ENCODE data around the gene NDUFS3. TPM values are rescaled to one million over a fixed set of nuclear protein-coding genes. Genes with fewer than 3 reads are reported as not detected.

Gene NDUFS3
- total and polyA plus RNA-seq, 2 of the 13 experiments (the other 11 are each of a cell fraction or from before 2014, with no cell fraction given) = 151 to 184 TPM

Small RNA genes within 50 kb of the gene (small RNA-seq; reads per million reads assigned to genes)
- gene RN7SL652P (ENCODE audit: insufficient read depth in 2 of 3, insufficient read length in 3 of 3, low read depth in 2 of 3, low replicate concordance in 1 of 3) (0 reads per million in 3 experiments), gene RNU5E-10P (ENCODE audit: insufficient read depth in 2 of 3, insufficient read length in 3 of 3, low read depth in 2 of 3, low replicate concordance in 1 of 3) (0 reads per million in 3 experiments)

Other genes with a start within 250 kb of the NDUFS3 start
- not detected in 2 replicates for gene MYBPC3, start 226.4 kb upstream of the NDUFS3 start, total RNA-seq (2016; rRNA removed; fragmentation: Illumina TruSeq; extraction: Trizol)
- 0.01 TPM in 1 of 2 replicates, not detected in the other for gene MYBPC3, start 226.4 kb upstream of the NDUFS3 start, polyA plus RNA-seq (2011; rRNA removed)
- not detected in 2 replicates for gene SPI1, start 200.5 kb upstream of the NDUFS3 start, total RNA-seq (2016; rRNA removed; fragmentation: Illumina TruSeq; extraction: Trizol)
- not detected in 2 replicates for gene SPI1, start 200.5 kb upstream of the NDUFS3 start, polyA plus RNA-seq (2011; rRNA removed)
- gene SLC39A13, start 170.5 kb upstream of the NDUFS3 start, total RNA-seq (2016; rRNA removed; fragmentation: Illumina TruSeq; extraction: Trizol) = 7.2 and 15.3 TPM in 2 replicates
- 30.5 and 40.7 TPM in 2 replicates for gene SLC39A13, start 170.5 kb upstream of the NDUFS3 start, polyA plus RNA-seq (2011; rRNA removed)
- gene PSMC3, start 152.6 kb upstream of the NDUFS3 start, total RNA-seq (2016; rRNA removed; fragmentation: Illumina TruSeq; extraction: Trizol) = 214 and 279 TPM in 2 replicates
- gene PSMC3, start 152.6 kb upstream of the NDUFS3 start, polyA plus RNA-seq (2011; rRNA removed) = 66.7 and 75.8 TPM in 2 replicates
- 0.60 and 1.2 TPM in 2 replicates for gene RAPSN, start 129.9 kb upstream of the NDUFS3 start, total RNA-seq (2016; rRNA removed; fragmentation: Illumina TruSeq; extraction: Trizol)
- 0.15 and 0.40 TPM in 2 replicates for gene RAPSN, start 129.9 kb upstream of the NDUFS3 start, polyA plus RNA-seq (2011; rRNA removed)
- 80.1 and 93.4 TPM in 2 replicates for gene CELF1, start 25.9 kb upstream of the NDUFS3 start, total RNA-seq (2016; rRNA removed; fragmentation: Illumina TruSeq; extraction: Trizol)
- gene CELF1, start 25.9 kb upstream of the NDUFS3 start, polyA plus RNA-seq (2011; rRNA removed) = 69.0 and 70.4 TPM in 2 replicates
- 91.5 and 129 TPM in 2 replicates for gene PTPMT1, start 13.5 kb upstream of the NDUFS3 start, total RNA-seq (2016; rRNA removed; fragmentation: Illumina TruSeq; extraction: Trizol)
- 55.6 and 59.4 TPM in 2 replicates for gene PTPMT1, start 13.5 kb upstream of the NDUFS3 start, polyA plus RNA-seq (2011; rRNA removed)
- 12.8 and 16.3 TPM in 2 replicates for gene KBTBD4, start 104 bp upstream of the NDUFS3 start, total RNA-seq (2016; rRNA removed; fragmentation: Illumina TruSeq; extraction: Trizol)
- gene KBTBD4, start 104 bp upstream of the NDUFS3 start, polyA plus RNA-seq (2011; rRNA removed) = 8.5 and 10.4 TPM in 2 replicates
- gene FAM180B, start 7.6 kb downstream of the NDUFS3 start, total RNA-seq (2016; rRNA removed; fragmentation: Illumina TruSeq; extraction: Trizol) = 0.40 and 0.42 TPM in 2 replicates
- 0.72 and 1.0 TPM in 2 replicates for gene FAM180B, start 7.6 kb downstream of the NDUFS3 start, polyA plus RNA-seq (2011; rRNA removed)
- not detected in 2 replicates for gene C1QTNF4, start 15.3 kb downstream of the NDUFS3 start, total RNA-seq (2016; rRNA removed; fragmentation: Illumina TruSeq; extraction: Trizol)
- 0.07 TPM in 1 of 2 replicates, not detected in the other for gene C1QTNF4, start 15.3 kb downstream of the NDUFS3 start, polyA plus RNA-seq (2011; rRNA removed)
- gene MTCH2, start 63.5 kb downstream of the NDUFS3 start, total RNA-seq (2016; rRNA removed; fragmentation: Illumina TruSeq; extraction: Trizol) = 272 and 373 TPM in 2 replicates
- 81.2 and 112 TPM in 2 replicates for gene MTCH2, start 63.5 kb downstream of the NDUFS3 start, polyA plus RNA-seq (2011; rRNA removed)
- gene AGBL2, start 136.3 kb downstream of the NDUFS3 start, total RNA-seq (2016; rRNA removed; fragmentation: Illumina TruSeq; extraction: Trizol) = 0.67 and 1.6 TPM in 2 replicates
- 5.7 and 6.7 TPM in 2 replicates for gene AGBL2, start 136.3 kb downstream of the NDUFS3 start, polyA plus RNA-seq (2011; rRNA removed)
- 44.4 and 72.1 TPM in 2 replicates for gene FNBP4, start 188.3 kb downstream of the NDUFS3 start, total RNA-seq (2016; rRNA removed; fragmentation: Illumina TruSeq; extraction: Trizol)
- 128 and 137 TPM in 2 replicates for gene FNBP4, start 188.3 kb downstream of the NDUFS3 start, polyA plus RNA-seq (2011; rRNA removed)

All from HepG2 (cell line).